ENCODE results near the gene RNF141. TPM values are rescaled to one million over a fixed set of nuclear protein-coding genes. Genes with fewer than 3 reads are reported as not detected.

RNF141 gene
- total RNA-seq, 1 donor from 2014 or later: 49.3 TPM

DNA sequence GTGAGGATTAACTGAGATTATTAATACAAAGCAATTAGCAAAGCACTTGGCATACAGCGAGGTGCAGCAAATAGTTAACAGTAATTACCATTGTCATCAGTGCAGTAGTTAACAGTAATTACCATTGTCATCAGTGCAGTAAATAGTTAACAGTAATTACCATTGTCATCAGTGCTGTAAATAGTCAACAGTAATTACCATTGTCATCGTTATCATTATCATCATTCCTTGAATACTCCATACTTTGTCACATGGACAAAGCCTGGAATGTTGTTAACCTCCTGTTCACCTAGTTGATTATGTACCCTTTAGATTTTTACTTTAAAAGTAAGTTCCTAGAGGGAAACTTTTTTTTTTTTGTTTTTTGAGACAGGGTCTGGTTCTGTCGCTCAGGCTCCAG, 47.0 kb upstream of the RNF141 start:
- Histone ChIP-seq H3K4me3 (no peak overlapping the region), H3K9ac (no peak overlapping the region)

DNA sequence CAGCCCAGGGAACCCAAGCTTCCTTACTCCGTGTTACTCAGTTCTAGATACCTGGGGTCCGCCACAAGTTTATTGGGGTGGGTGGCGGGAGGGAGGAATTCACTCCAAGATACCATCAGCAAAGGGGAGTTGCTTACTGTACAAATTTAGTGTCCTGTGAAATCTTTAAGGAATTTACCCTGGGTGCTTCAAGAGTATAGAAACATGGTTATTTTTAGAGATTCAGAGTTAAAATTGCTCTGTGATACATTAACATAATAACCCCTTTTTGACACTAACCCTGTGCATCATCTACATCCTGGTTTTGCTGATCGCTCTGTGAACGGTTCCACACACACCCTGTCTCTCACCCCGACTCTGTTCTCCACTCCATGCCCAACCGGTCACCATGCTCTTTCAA, 46.4 kb upstream of the RNF141 start:
- H3K4me3 Mint-ChIP-seq: no peak overlapping the region
- no peaks in the 10 kb centered on the region for H3K9me3 ChIP-seq (ENCODE audit: low read depth)

More for the DNA sequence above, 47.0 kb upstream of the RNF141 start:
- Histone ChIP-seq H4K20me1 (ENCODE audit: low read depth) (no peaks in the 10 kb centered on the region), H3K27ac (no peak overlapping the region), H3F3A (ENCODE audit: low read depth) (peaks cover 19% of the 10 kb centered on the region), H3K4me1 (peaks cover 15% of the 10 kb centered on the region), H2AFZ (replicated peaks) (no peak overlapping the region), H3K9me3 (ENCODE audit: low read depth) (no peaks in the 10 kb centered on the region), H3K79me2 (ENCODE audit: low read depth) (no peaks in the 10 kb centered on the region), H3K36me3 (no peaks in the 10 kb centered on the region), H3K4me2 (no peak overlapping the region), H3K27me3 (no peaks in the 10 kb centered on the region)
- no peaks in the 10 kb centered on the region for H3K9me3 Mint-ChIP-seq
- no peaks in the 10 kb centered on the region for H3K27me3 Mint-ChIP-seq (ENCODE audit: insufficient read depth, low read depth)
- H3K36me3 Mint-ChIP-seq: no peaks in the 10 kb centered on the region
- peaks cover 8% of the 10 kb centered on the region for H3K4me1 Mint-ChIP-seq
- TF ChIP-seq EZH2phosphoT487 (IDR thresholded peaks at IDR 0.05): no peak
- TF ChIP-seq, protein P1, sequence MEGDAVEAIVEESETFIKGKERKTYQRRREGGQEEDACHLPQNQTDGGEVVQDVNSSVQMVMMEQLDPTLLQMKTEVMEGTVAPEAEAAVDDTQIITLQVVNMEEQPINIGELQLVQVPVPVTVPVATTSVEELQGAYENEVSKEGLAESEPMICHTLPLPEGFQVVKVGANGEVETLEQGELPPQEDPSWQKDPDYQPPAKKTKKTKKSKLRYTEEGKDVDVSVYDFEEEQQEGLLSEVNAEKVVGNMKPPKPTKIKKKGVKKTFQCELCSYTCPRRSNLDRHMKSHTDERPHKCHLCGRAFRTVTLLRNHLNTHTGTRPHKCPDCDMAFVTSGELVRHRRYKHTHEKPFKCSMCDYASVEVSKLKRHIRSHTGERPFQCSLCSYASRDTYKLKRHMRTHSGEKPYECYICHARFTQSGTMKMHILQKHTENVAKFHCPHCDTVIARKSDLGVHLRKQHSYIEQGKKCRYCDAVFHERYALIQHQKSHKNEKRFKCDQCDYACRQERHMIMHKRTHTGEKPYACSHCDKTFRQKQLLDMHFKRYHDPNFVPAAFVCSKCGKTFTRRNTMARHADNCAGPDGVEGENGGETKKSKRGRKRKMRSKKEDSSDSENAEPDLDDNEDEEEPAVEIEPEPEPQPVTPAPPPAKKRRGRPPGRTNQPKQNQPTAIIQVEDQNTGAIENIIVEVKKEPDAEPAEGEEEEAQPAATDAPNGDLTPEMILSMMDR (IDR thresholded peaks at IDR 0.05): no peak
- no peak for TF ChIP-seq EZH2 (IDR thresholded peaks at IDR 0.05)
- DNase-seq (ENCODE audit: low spot score): no peak
- H3K4me3 Mint-ChIP-seq: no peak overlapping the region
- H3K27ac Mint-ChIP-seq: no peak overlapping the region

DNA sequence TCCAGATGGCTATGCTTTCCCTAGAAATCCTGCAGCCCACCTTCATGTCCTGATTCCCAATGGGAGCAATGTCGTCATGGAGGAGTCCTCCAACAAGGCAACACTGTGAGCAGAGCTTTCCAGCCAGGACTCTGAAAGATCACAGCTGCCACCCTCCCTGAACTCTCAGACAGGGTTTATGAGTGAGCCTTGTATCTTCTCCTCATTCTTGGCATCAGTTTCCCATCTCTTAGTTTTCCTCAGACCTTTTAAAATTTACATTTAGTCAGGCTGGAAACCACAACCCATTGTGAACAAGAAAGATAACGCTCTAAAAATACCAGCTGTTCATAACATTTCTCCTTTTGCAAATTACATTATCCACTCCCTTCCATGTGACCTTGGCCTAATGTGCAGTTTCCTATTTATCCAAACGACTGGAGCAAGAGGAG, 43.1 kb upstream of the RNF141 start:
- Histone ChIP-seq H3K36me3 (no peaks in the 10 kb centered on the region), H3K4me2 (no peak overlapping the region), H2AFZ (replicated peaks) (no peak overlapping the region), H3K27ac (no peak overlapping the region), H4K20me1 (ENCODE audit: low read depth) (no peaks in the 10 kb centered on the region), H3K4me1 (peaks cover 2% of the 10 kb centered on the region), H3K9me3 (ENCODE audit: low read depth) (no peaks in the 10 kb centered on the region), H3F3A (ENCODE audit: low read depth) (peaks cover 3% of the 10 kb centered on the region), H3K9ac (no peak overlapping the region), H3K79me2 (ENCODE audit: low read depth) (no peaks in the 10 kb centered on the region), H3K27me3 (no peaks in the 10 kb centered on the region), H3K4me3 (no peak overlapping the region)
- H3K4me1 Mint-ChIP-seq: peaks cover 5% of the 10 kb centered on the region
- peaks cover 2% of the 10 kb centered on the region for H3K36me3 Mint-ChIP-seq
- no peak overlapping the region for H3K4me3 Mint-ChIP-seq
- no peaks in the 10 kb centered on the region for H3K9me3 Mint-ChIP-seq
- no peak for TF ChIP-seq EZH2phosphoT487 (IDR thresholded peaks at IDR 0.05)
- TF ChIP-seq, protein P1 (IDR thresholded peaks at IDR 0.05): no peak
- no peak for TF ChIP-seq EZH2 (IDR thresholded peaks at IDR 0.05)
- DNase-seq (ENCODE audit: low spot score): no peak
- H3K27ac Mint-ChIP-seq: no peak overlapping the region
- peaks cover 2% of the 10 kb centered on the region for H3K27me3 Mint-ChIP-seq (ENCODE audit: insufficient read depth, low read depth)

More for the DNA sequence above, 46.4 kb upstream of the RNF141 start:
- Histone ChIP-seq H3K27ac (no peak overlapping the region), H2AFZ (replicated peaks) (no peak overlapping the region), H3K4me2 (no peak overlapping the region), H3K4me3 (no peak overlapping the region), H3K27me3 (no peaks in the 10 kb centered on the region), H3K4me1 (peaks cover 15% of the 10 kb centered on the region), H4K20me1 (ENCODE audit: low read depth) (no peaks in the 10 kb centered on the region), H3F3A (ENCODE audit: low read depth) (peaks cover 19% of the 10 kb centered on the region), H3K9ac (no peak overlapping the region), H3K36me3 (no peaks in the 10 kb centered on the region), H3K79me2 (ENCODE audit: low read depth) (no peaks in the 10 kb centered on the region)
- Mint-ChIP-seq H3K9me3 (no peaks in the 10 kb centered on the region), H3K27me3 (ENCODE audit: insufficient read depth, low read depth) (no peaks in the 10 kb centered on the region), H3K36me3 (no peaks in the 10 kb centered on the region), H3K27ac (no peak overlapping the region), H3K4me1 (peaks cover 8% of the 10 kb centered on the region)
- TF ChIP-seq, protein P1 (IDR thresholded peaks at IDR 0.05): no peak
- TF ChIP-seq EZH2phosphoT487 (IDR thresholded peaks at IDR 0.05): no peak
- no peak for TF ChIP-seq EZH2 (IDR thresholded peaks at IDR 0.05)
- DNase-seq (ENCODE audit: low spot score): no peak

Measured in neural progenitor cell (in vitro differentiated cells).